Measurements from ENCODE around the gene VCAM1.

GRCh38 chr1:100759188-100759587 lies 39.6 kb downstream of the VCAM1 start:
- TF ChIP-seq CTCF (IDR thresholded peaks at IDR 0.05 in 2 of 3, conservative IDR thresholded peaks at IDR 0.05 in 1 of 3; ENCODE audit: insufficient read depth in 2 of 3, low read depth in 1 of 3, low read length in 3 of 3) (no peak), GMEB1 (CRISPR knock-in tag; IDR thresholded peaks at IDR 0.05) (no peak), ZBTB7A (IDR thresholded peaks at IDR 0.05; ENCODE audit: borderline replicate concordance, control insufficient read depth, low read depth, low read length) (no peak), GABPB1 (CRISPR knock-in tag; IDR thresholded peaks at IDR 0.05) (no peak), TEAD1 (CRISPR knock-in tag; IDR thresholded peaks at IDR 0.05) (no peak), ZNF232 (CRISPR knock-in tag; IDR thresholded peaks at IDR 0.05) (no peak), SREBF1 (IDR thresholded peaks at IDR 0.05; ENCODE audit: borderline replicate concordance, low read depth, low read length) (no peak), MEF2A (IDR thresholded peaks at IDR 0.05; ENCODE audit: control insufficient read depth, low read depth, low read length) (peak; percentile 26; the same call in 1 of the 2 replicates), ATF4 (CRISPR knock-in tag; IDR thresholded peaks at IDR 0.05) (no peak)

Measured in K562 (cell line).